Choroid plexus epithelial cell (primary cell): ENCODE data around the gene COL16A1.

Experiments used
- DNase-seq: peaks from one replicate; pipeline ENCODE4 v3.0.0-alpha.2; 2010; ENCODE audit warnings: low read depth
- H3K4me3 ChIP-seq: 2 replicates; pipeline ENCODE4 v1.5.1; 2011; ENCODE audit warnings: low read depth, mild to moderate bottlenecking, control low read depth, low read length, moderate library complexity
- TF ChIP-seq, protein P1 (sequence below): conservative IDR thresholded peaks from 2 replicates; pipeline ENCODE4 v1.5.1; 2011; ENCODE audit warnings: low read depth, mild to moderate bottlenecking, control low read depth, inconsistent platforms, low read length, moderate library complexity

Gene COL16A1

GRCh38 chr1:31655756-31656155 is 48.1 kb downstream of the COL16A1 start:
- TF ChIP-seq, protein P1, sequence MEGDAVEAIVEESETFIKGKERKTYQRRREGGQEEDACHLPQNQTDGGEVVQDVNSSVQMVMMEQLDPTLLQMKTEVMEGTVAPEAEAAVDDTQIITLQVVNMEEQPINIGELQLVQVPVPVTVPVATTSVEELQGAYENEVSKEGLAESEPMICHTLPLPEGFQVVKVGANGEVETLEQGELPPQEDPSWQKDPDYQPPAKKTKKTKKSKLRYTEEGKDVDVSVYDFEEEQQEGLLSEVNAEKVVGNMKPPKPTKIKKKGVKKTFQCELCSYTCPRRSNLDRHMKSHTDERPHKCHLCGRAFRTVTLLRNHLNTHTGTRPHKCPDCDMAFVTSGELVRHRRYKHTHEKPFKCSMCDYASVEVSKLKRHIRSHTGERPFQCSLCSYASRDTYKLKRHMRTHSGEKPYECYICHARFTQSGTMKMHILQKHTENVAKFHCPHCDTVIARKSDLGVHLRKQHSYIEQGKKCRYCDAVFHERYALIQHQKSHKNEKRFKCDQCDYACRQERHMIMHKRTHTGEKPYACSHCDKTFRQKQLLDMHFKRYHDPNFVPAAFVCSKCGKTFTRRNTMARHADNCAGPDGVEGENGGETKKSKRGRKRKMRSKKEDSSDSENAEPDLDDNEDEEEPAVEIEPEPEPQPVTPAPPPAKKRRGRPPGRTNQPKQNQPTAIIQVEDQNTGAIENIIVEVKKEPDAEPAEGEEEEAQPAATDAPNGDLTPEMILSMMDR = no peak
- no peak for DNase-seq
- H3K4me3 ChIP-seq = no peak overlapping the region

- no peak for DNase-seq
- TF ChIP-seq, protein P1 = no peak
- no peak overlapping the region for H3K4me3 ChIP-seq
Observed at GRCh38 chr1:31655104-31655503, 48.7 kb downstream of the COL16A1 start.

DNA sequence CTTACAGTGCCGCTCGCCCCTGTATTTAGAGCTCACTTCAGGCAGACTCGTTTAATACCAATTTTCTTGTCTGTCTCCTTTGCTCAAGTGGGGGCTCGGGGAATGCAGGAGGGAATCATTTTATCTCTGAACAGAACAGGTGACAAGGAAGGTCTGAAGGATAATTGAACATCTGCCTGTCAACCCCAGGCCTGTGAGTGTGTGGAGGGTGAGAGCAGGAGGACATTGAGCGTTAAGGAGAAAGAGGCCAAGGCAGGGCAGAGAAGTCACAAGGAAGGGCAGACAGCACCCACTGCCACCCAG is 49.4 kb downstream of the COL16A1 start:
- no peak for DNase-seq
- H3K4me3 ChIP-seq = no peak overlapping the region
- TF ChIP-seq, protein P1 = no peak

DNA sequence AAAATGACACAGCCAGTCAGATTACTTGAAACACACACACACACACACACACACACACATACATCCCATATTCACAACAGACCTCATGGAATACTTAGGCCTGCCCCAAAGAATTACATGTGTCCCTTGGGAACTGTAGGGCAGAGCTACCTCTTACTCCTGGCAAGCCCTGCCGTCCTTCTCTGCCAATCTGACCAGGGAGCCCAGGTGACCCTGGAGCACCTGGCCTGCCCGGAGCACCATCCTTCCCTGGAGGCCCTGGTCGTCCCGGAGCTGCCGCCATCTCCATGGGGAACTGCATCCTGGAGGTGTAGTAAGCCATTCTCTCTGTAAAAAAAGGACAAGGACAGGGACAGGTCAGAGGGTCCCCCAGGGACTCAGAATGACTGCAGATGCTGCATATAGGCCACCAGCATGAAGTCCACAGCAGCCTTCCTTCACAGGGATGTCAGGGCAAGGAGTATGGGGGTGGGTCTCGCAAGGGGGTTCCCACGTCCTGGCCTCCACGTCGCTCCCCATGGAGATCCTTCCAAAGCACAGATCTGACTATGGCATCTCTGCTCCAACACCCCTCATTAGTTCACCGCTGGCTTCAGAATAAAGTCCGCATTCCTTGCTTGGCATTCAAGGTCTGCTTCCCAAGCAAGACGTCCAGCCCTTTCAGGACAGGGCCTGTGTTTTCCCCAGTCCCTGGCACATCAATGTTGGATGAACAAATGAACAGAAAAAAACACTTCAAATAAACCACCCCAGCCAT is 49.9 kb downstream of the COL16A1 start:
- no peak for DNase-seq
- no peak overlapping the region for H3K4me3 ChIP-seq
- TF ChIP-seq, protein P1 = no peak

DNA sequence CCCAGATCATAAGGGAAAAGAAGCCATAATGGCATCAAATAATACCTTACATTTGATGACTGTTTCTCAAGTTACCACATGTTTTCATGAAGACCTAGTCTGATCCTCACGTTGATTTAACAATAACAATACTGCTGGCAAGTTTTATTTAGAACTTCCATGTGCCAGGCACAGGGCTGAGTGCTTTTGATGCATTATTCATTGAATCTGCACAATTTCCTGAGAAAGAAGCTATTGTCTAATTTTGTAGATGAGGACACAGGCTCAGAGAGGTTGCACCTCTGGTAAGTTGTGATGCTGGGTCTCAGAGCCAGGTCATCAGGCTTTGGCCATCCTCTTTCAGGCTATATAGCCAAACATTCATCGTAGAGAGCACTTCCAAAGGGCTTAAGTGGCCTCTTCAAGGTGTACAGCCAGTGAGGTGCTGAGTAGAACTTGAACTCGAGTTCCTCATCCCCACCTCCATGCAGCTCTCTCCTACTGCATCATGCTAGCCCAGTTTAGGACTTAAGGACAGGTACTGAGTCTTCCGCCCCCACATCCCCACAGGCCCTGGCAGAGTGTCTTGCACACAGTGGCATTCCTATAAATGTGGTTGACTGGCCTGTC is 50.8 kb downstream of the COL16A1 start:
- H3K4me3 ChIP-seq = no peak overlapping the region
- TF ChIP-seq, protein P1 = no peak
- no peak for DNase-seq

- H3K4me3 ChIP-seq = no peak overlapping the region
- TF ChIP-seq, protein P1 = no peak
- no peak for DNase-seq
Observed at GRCh38 chr1:31651766-31652165, 52.1 kb downstream of the COL16A1 start.

GRCh38 chr1:31651089-31651420 is 52.8 kb downstream of the COL16A1 start:
- no peak overlapping the region for H3K4me3 ChIP-seq
- TF ChIP-seq, protein P1 = no peak
- DNase-seq = no peak
